CD4-positive, CD25-positive, alpha-beta regulatory T cell (primary cell): ENCODE measurements around the gene TNKS1BP1. TPM values are rescaled to one million over a fixed set of nuclear protein-coding genes. Genes with fewer than 3 reads are reported as not detected.

ENCODE experiments used
- ATAC-seq, 2 donors: fragments of 150-1000 bp; cut with Tn5 transposase; one replicate each; pipeline ENCODE4 v1.10.0; 2021; ENCODE audit warnings: low read depth in 2 of 2, moderate number of reproducible peaks in 2 of 2, moderate library complexity in 1 of 2
- DNase-seq, 3 donors: peaks; one replicate each; pipeline versions ENCODE4 v3.0.0 to v3.0.0-alpha.2; 2012 to 2022; ENCODE audit warnings: mixed read lengths in 1 of 3
- H3K27ac ChIP-seq: one replicate; pipeline ENCODE4 v1.7.0; 2013; ENCODE audit warnings: mild to moderate bottlenecking, low read length; ENCODE audit not compliant: insufficient read depth, poor library complexity, severe bottlenecking
- H3K27me3 ChIP-seq: one replicate; pipeline ENCODE4 v1.7.0; 2013; ENCODE audit warnings: low read length; ENCODE audit not compliant: control insufficient read depth, insufficient read depth
- H3K36me3 ChIP-seq: one replicate; pipeline ENCODE4 v1.7.0; 2013; ENCODE audit warnings: mild to moderate bottlenecking, low read length, moderate library complexity; ENCODE audit not compliant: control insufficient read depth, insufficient read depth
- H3K4me1 ChIP-seq: 2 replicates; pipeline ENCODE4 v1.7.0; 2013; ENCODE audit warnings: mild to moderate bottlenecking, low read length; ENCODE audit not compliant: insufficient read depth, control insufficient read depth, poor library complexity, severe bottlenecking
- H3K4me3 ChIP-seq: one replicate; pipeline ENCODE4 v1.7.0; 2013; ENCODE audit warnings: low read depth, mild to moderate bottlenecking, low read length, moderate library complexity
- H3K9me3 ChIP-seq, 2 experiments: 1 replicate in 1 of 2; 2 replicates in 1 of 2; pipeline ENCODE4 v1.7.0; 2013; ENCODE audit warnings: low read length in 2 of 2, mild to moderate bottlenecking in 1 of 2, moderate library complexity in 1 of 2; ENCODE audit not compliant: control insufficient read depth in 2 of 2
- H3K27ac Mint-ChIP-seq, 3 donors: one replicate each; pipeline ENCODE4 v1.8.0; 2020 to 2022; ENCODE audit warnings: mild to moderate bottlenecking in 3 of 3, mixed read lengths in 3 of 3, moderate library complexity in 2 of 3
- H3K27me3 Mint-ChIP-seq: one replicate; pipeline ENCODE4 v1.8.0; 2022; ENCODE audit warnings: mild to moderate bottlenecking, mixed read lengths
- H3K36me3 Mint-ChIP-seq: one replicate; pipeline ENCODE4 v1.8.0; 2020; ENCODE audit warnings: mixed read lengths
- H3K4me1 Mint-ChIP-seq, 4 donors: one replicate each; pipeline ENCODE4 v1.8.0; 2020 to 2022; ENCODE audit warnings: mixed read lengths in 4 of 4, mild to moderate bottlenecking in 1 of 4
- H3K4me3 Mint-ChIP-seq, 4 donors: one replicate each; pipeline ENCODE4 v1.8.0; 2020 to 2022; ENCODE audit warnings: mild to moderate bottlenecking in 4 of 4, mixed read lengths in 4 of 4, moderate library complexity in 3 of 4
- H3K9me3 Mint-ChIP-seq, 7 donors: one replicate each; pipeline ENCODE4 v1.8.0; 2020 to 2022; ENCODE audit warnings: mixed read lengths in 7 of 7, mild to moderate bottlenecking in 3 of 7, moderate library complexity in 2 of 7
- polyA plus RNA-seq, 4 donors: library from polyadenylated mRNA; unstranded; fragments of 300-500 nt; fragmentation: Illumina TruSeq; gene quantifications; one replicate each; pipeline ENCODE4 v1.2.3, GENCODE V29; 2021
- total RNA-seq: library from RNA; stranded (reverse); gene quantifications from one replicate; pipeline ENCODE4 v1.2.3, GENCODE V29; 2022

The TNKS1BP1 gene, protein sequence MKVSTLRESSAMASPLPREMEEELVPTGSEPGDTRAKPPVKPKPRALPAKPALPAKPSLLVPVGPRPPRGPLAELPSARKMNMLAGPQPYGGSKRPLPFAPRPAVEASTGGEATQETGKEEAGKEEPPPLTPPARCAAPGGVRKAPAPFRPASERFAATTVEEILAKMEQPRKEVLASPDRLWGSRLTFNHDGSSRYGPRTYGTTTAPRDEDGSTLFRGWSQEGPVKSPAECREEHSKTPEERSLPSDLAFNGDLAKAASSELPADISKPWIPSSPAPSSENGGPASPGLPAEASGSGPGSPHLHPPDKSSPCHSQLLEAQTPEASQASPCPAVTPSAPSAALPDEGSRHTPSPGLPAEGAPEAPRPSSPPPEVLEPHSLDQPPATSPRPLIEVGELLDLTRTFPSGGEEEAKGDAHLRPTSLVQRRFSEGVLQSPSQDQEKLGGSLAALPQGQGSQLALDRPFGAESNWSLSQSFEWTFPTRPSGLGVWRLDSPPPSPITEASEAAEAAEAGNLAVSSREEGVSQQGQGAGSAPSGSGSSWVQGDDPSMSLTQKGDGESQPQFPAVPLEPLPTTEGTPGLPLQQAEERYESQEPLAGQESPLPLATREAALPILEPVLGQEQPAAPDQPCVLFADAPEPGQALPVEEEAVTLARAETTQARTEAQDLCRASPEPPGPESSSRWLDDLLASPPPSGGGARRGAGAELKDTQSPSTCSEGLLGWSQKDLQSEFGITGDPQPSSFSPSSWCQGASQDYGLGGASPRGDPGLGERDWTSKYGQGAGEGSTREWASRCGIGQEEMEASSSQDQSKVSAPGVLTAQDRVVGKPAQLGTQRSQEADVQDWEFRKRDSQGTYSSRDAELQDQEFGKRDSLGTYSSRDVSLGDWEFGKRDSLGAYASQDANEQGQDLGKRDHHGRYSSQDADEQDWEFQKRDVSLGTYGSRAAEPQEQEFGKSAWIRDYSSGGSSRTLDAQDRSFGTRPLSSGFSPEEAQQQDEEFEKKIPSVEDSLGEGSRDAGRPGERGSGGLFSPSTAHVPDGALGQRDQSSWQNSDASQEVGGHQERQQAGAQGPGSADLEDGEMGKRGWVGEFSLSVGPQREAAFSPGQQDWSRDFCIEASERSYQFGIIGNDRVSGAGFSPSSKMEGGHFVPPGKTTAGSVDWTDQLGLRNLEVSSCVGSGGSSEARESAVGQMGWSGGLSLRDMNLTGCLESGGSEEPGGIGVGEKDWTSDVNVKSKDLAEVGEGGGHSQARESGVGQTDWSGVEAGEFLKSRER (N-terminal part only)
- total RNA-seq (16.3 TPM), polyA plus RNA-seq (1 to 10 TPM; 1.5 to 4.5 (median 2.0) TPM)

GRCh38 chr11:57324886-57325734 lies at the start of gene TNKS1BP1:
TNKS1BP1 (minus strand) TSS chr11:57324952; CDS start chr11:57321885, 3,067 bp downstream.
- ATAC-seq (peak; percentile 87 to 90), DNase-seq (peak; percentile 85 to 92 (median 89))
- Mint-ChIP-seq H3K27me3 (no peaks in the 10 kb centered on the region), H3K9me3 (no peaks in the 10 kb centered on the region), H3K4me3 (peak within 1 kb of the TSS; percentile 89 to 94 (median 91)), H3K27ac (peak within 1 kb of the TSS; percentile 97 to 98 (median 98)), H3K36me3 (peaks cover 43% of the 10 kb centered on the region), H3K4me1 (peaks cover 0 to 57% (median 31%) of the 10 kb centered on the region in 4 donors)
- Histone ChIP-seq H3K4me1 (peaks cover 19% of the 10 kb centered on the region), H3K9me3 (no peaks in the 10 kb centered on the region), H3K4me3 (peak within 1 kb of the TSS; percentile 96), H3K27me3 (no peaks in the 10 kb centered on the region), H3K27ac (peak within 1 kb of the TSS; percentile 83), H3K36me3 (peaks cover 30% of the 10 kb centered on the region)

DNA sequence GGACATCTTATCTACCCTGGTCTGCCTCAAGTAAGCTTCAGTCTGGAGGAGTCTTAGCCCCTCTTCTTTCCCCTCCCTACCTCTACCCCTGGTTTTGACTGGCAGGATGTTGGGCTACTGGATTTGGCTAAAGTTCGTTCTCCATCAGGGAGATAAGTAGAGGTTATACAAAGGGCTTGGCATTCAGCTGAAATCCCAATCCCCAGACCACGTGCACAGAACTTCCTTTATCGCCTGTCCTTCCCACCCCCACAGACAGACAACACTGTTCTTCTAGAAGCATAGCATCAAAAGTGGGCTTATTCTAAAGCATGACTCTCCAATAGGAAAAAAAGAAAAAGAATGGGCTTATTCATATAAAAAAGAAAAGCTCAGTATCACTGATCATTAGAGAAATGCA lies 48.4 kb upstream of the TNKS1BP1 start:
- DNase-seq (no peak), ATAC-seq (no peak)
- H3K27me3 Mint-ChIP-seq = no peaks in the 10 kb centered on the region
- no peaks in the 10 kb centered on the region for H3K36me3 Mint-ChIP-seq
- no peaks in the 10 kb centered on the region for H3K4me1 ChIP-seq
- H3K4me3 Mint-ChIP-seq = no peak overlapping the region
- H3K27me3 ChIP-seq = no peaks in the 10 kb centered on the region
- no peak overlapping the region for H3K27ac ChIP-seq
- H3K9me3 Mint-ChIP-seq = no peaks in the 10 kb centered on the region
- no peaks in the 10 kb centered on the region for H3K4me1 Mint-ChIP-seq
- H3K9me3 ChIP-seq = no peaks in the 10 kb centered on the region
- no peak overlapping the region for H3K27ac Mint-ChIP-seq
- H3K4me3 ChIP-seq = no peak overlapping the region
- no peaks in the 10 kb centered on the region for H3K36me3 ChIP-seq

- Mint-ChIP-seq H3K4me3 (no peak overlapping the region), H3K4me1 (no peaks in the 10 kb centered on the region), H3K36me3 (no peaks in the 10 kb centered on the region), H3K9me3 (no peaks in the 10 kb centered on the region), H3K27me3 (no peaks in the 10 kb centered on the region), H3K27ac (no peak overlapping the region)
- Histone ChIP-seq H3K27ac (no peak overlapping the region), H3K36me3 (no peaks in the 10 kb centered on the region), H3K4me1 (no peaks in the 10 kb centered on the region), H3K27me3 (no peaks in the 10 kb centered on the region), H3K4me3 (no peak overlapping the region), H3K9me3 (no peaks in the 10 kb centered on the region)
- ATAC-seq = no peak
- no peak for DNase-seq
Measured at GRCh38 chr11:57370941-57371340, 46.2 kb upstream of the TNKS1BP1 start.

GRCh38 chr11:57370251-57370650 lies 45.5 kb upstream of the TNKS1BP1 start:
- H3K27me3 Mint-ChIP-seq = no peaks in the 10 kb centered on the region
- Histone ChIP-seq H3K4me1 (no peaks in the 10 kb centered on the region), H3K4me3 (no peak overlapping the region), H3K9me3 (no peaks in the 10 kb centered on the region), H3K27me3 (no peaks in the 10 kb centered on the region), H3K27ac (no peak overlapping the region), H3K36me3 (no peaks in the 10 kb centered on the region)
- H3K4me1 Mint-ChIP-seq = no peaks in the 10 kb centered on the region
- DNase-seq (no peak), ATAC-seq (no peak)
- no peak overlapping the region for H3K27ac Mint-ChIP-seq
- H3K4me3 Mint-ChIP-seq = no peak overlapping the region
- no peaks in the 10 kb centered on the region for H3K9me3 Mint-ChIP-seq
- no peaks in the 10 kb centered on the region for H3K36me3 Mint-ChIP-seq

- Mint-ChIP-seq H3K4me1 (no peaks in the 10 kb centered on the region), H3K9me3 (no peaks in the 10 kb centered on the region), H3K27me3 (no peaks in the 10 kb centered on the region), H3K27ac (no peak overlapping the region), H3K4me3 (no peak overlapping the region), H3K36me3 (no peaks in the 10 kb centered on the region)
- ATAC-seq = no peak
- Histone ChIP-seq H3K36me3 (no peaks in the 10 kb centered on the region), H3K9me3 (no peaks in the 10 kb centered on the region), H3K27me3 (no peaks in the 10 kb centered on the region), H3K4me3 (no peak overlapping the region), H3K27ac (no peak overlapping the region), H3K4me1 (no peaks in the 10 kb centered on the region)
- no peak for DNase-seq
Measured at GRCh38 chr11:57368845-57369232, 44.1 kb upstream of the TNKS1BP1 start.

- ATAC-seq = no peak
- no peak for DNase-seq
- Mint-ChIP-seq H3K27ac (no peak overlapping the region), H3K4me3 (no peak overlapping the region), H3K36me3 (no peaks in the 10 kb centered on the region), H3K27me3 (no peaks in the 10 kb centered on the region), H3K9me3 (no peaks in the 10 kb centered on the region), H3K4me1 (no peaks in the 10 kb centered on the region)
- no peaks in the 10 kb centered on the region for H3K4me1 ChIP-seq
- H3K36me3 ChIP-seq = no peaks in the 10 kb centered on the region
- H3K4me3 ChIP-seq = no peak overlapping the region
- no peak overlapping the region for H3K27ac ChIP-seq
- H3K9me3 ChIP-seq = no peaks in the 10 kb centered on the region
- no peaks in the 10 kb centered on the region for H3K27me3 ChIP-seq
Measured at GRCh38 chr11:57368106-57368844, 43.5 kb upstream of the TNKS1BP1 start.
